Measurements from ENCODE around the gene TTLL11.

The TTLL11 gene

GRCh38 chr9:121850366-121850765 is 242.7 kb downstream of the TTLL11 start:
- Histone ChIP-seq H3K4me3 (ENCODE audit: low read length) (no peak overlapping the region), H3K79me2 (ENCODE audit: control insufficient read depth, low read length) (no peaks in the 10 kb centered on the region), H3K27me3 (ENCODE audit: control insufficient read depth, low read length) (no peaks in the 10 kb centered on the region), H3K9me2 (replicated peaks; ENCODE audit: control insufficient read depth, low read length) (no peaks in the 10 kb centered on the region), H3K4me2 (ENCODE audit: low read length) (no peak overlapping the region), H3F3A (ENCODE audit: control insufficient read depth, insufficient read depth) (no peaks in the 10 kb centered on the region), H3K27ac (ENCODE audit: low read depth, low read length) (no peak overlapping the region), H3K36me3 (ENCODE audit: control insufficient read depth, low read length) (no peaks in the 10 kb centered on the region), H3K9me3 (ENCODE audit: control insufficient read depth, insufficient read depth, low read length) (no peaks in the 10 kb centered on the region; the same call in 1 of the 2 replicates), H3K4me1 (ENCODE audit: control insufficient read depth, low read length) (no peaks in the 10 kb centered on the region), H4K20me1 (ENCODE audit: control insufficient read depth, insufficient read depth, low read depth, low read length) (no peaks in the 10 kb centered on the region)
- TF ChIP-seq CTCF (IDR thresholded peaks at IDR 0.05; ENCODE audit: low read depth, low read length, poor library complexity, severe bottlenecking) (no peak), EZH2phosphoT487 (IDR thresholded peaks at IDR 0.05; ENCODE audit: borderline replicate concordance, low read length) (no peak)

GRCh38 chr9:121849554-121849953 is 243.6 kb downstream of the TTLL11 start:
- TF ChIP-seq EZH2phosphoT487 (IDR thresholded peaks at IDR 0.05; ENCODE audit: borderline replicate concordance, low read length) (no peak), CTCF (IDR thresholded peaks at IDR 0.05; ENCODE audit: low read depth, low read length, poor library complexity, severe bottlenecking) (no peak)

GRCh38 chr9:121844562-121844961 is 248.5 kb downstream of the TTLL11 start:
- Histone ChIP-seq H3K4me3 (ENCODE audit: low read length) (no peak overlapping the region), H3K4me2 (ENCODE audit: low read length) (no peak overlapping the region)

More at GRCh38 chr9:121849554-121849953, 243.6 kb downstream of the TTLL11 start:
- H4K20me1 ChIP-seq (ENCODE audit: control insufficient read depth, insufficient read depth, low read depth, low read length): no peaks in the 10 kb centered on the region
- no peaks in the 10 kb centered on the region for H3K79me2 ChIP-seq (ENCODE audit: control insufficient read depth, low read length)
- no peaks in the 10 kb centered on the region for H3K27me3 ChIP-seq (ENCODE audit: control insufficient read depth, low read length)
- H3K4me3 ChIP-seq (ENCODE audit: low read length): no peak overlapping the region
- no peak overlapping the region for H3K4me2 ChIP-seq (ENCODE audit: low read length)
- H3K4me1 ChIP-seq (ENCODE audit: control insufficient read depth, low read length): no peaks in the 10 kb centered on the region
- H3K36me3 ChIP-seq (ENCODE audit: control insufficient read depth, low read length): no peaks in the 10 kb centered on the region
- no peaks in the 10 kb centered on the region for H3K9me2 ChIP-seq (replicated peaks; ENCODE audit: control insufficient read depth, low read length)
- no peaks in the 10 kb centered on the region for H3F3A ChIP-seq (ENCODE audit: control insufficient read depth, insufficient read depth)
- no peaks in the 10 kb centered on the region; the same call in 1 of the 2 replicates for H3K9me3 ChIP-seq (ENCODE audit: control insufficient read depth, insufficient read depth, low read length)
- H3K27ac ChIP-seq (ENCODE audit: low read depth, low read length): no peak overlapping the region

More at GRCh38 chr9:121844562-121844961, 248.5 kb downstream of the TTLL11 start:
- no peak overlapping the region for H3K27ac ChIP-seq (ENCODE audit: low read depth, low read length)
- no peaks in the 10 kb centered on the region for H4K20me1 ChIP-seq (ENCODE audit: control insufficient read depth, insufficient read depth, low read depth, low read length)
- H3K4me1 ChIP-seq (ENCODE audit: control insufficient read depth, low read length): peaks cover 21% of the 10 kb centered on the region
- TF ChIP-seq EZH2phosphoT487 (IDR thresholded peaks at IDR 0.05; ENCODE audit: borderline replicate concordance, low read length) (no peak), CTCF (IDR thresholded peaks at IDR 0.05; ENCODE audit: low read depth, low read length, poor library complexity, severe bottlenecking) (no peak)
- H3F3A ChIP-seq (ENCODE audit: control insufficient read depth, insufficient read depth): no peaks in the 10 kb centered on the region
- H3K36me3 ChIP-seq (ENCODE audit: control insufficient read depth, low read length): no peaks in the 10 kb centered on the region
- no peaks in the 10 kb centered on the region for H3K79me2 ChIP-seq (ENCODE audit: control insufficient read depth, low read length)
- H3K27me3 ChIP-seq (ENCODE audit: control insufficient read depth, low read length): no peaks in the 10 kb centered on the region
- no peaks in the 10 kb centered on the region; the same call in 1 of the 2 replicates for H3K9me3 ChIP-seq (ENCODE audit: control insufficient read depth, insufficient read depth, low read length)
- no peaks in the 10 kb centered on the region for H3K9me2 ChIP-seq (replicated peaks; ENCODE audit: control insufficient read depth, low read length)

All from DOHH2 (cell line).